ENCODE results near the gene AQP2.
A peak's percentile ranks its signal among the peaks of the same experiment; 100 is the strongest.

AQP2 gene

DNA sequence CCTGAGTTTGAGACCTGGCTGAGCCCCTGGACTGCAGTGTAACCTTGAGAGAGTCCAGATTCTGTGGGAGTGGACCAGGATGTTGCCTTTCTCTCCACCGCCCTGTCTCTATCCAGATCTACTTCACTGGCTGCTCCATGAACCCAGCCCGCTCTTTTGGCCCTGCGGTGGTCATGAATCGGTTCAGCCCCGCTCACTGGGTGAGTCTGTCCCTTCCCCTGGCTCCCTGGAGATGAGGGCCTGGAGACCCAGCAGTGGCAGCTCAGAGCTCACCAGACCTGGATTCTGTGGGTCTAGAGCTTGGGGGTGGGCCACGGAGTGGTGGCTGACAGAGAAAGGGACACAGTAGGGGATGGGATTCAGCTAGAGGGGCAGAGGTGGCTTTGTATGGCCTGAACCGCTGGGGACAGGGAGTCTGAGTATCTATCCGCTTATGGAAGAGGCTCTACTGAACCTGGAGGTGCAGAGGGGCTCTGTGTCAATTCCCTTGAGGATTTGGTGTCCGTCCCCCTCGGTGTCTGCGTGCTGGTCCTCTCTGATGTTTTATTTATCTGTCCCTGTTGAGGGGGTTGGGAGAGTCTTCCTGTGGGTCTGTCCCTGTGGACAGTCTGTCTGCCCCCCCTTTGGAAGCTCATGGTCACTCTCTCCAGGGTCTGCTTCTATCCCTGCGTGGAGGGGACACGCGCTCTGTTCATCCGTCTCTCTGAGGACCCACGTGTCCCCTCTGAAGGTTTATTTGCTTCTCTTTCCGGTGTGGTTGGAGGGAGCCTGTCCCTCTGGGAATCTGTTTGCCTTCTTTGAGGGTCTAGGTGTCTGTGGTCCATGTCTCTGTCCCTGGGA lies 13.7 kb downstream of the AQP2 start:
- no peaks in the 10 kb centered on the region for H3K79me2 ChIP-seq (ENCODE audit: insufficient read depth, low read depth)
- no peaks in the 10 kb centered on the region for H3K36me3 ChIP-seq (ENCODE audit: insufficient read depth)
- peaks cover 7% of the 10 kb centered on the region for H3K4me1 ChIP-seq (ENCODE audit: low read depth, poor library complexity, severe bottlenecking)
- no peak overlapping the region for H2AFZ ChIP-seq (ENCODE audit: low read depth)
- H3K27ac ChIP-seq, result no peak overlapping the region
- H3K27me3 ChIP-seq (ENCODE audit: insufficient read depth, low read depth), result peaks cover 67% of the 10 kb centered on the region
- H3K4me3 ChIP-seq (IDR thresholded peaks at IDR 0.05; ENCODE audit: insufficient read depth, low read depth, low read length), result no peak overlapping the region
- no peak overlapping the region for H3K9ac ChIP-seq
- no peaks in the 10 kb centered on the region for H4K20me1 ChIP-seq (ENCODE audit: insufficient read depth)
- TF ChIP-seq, protein P1, sequence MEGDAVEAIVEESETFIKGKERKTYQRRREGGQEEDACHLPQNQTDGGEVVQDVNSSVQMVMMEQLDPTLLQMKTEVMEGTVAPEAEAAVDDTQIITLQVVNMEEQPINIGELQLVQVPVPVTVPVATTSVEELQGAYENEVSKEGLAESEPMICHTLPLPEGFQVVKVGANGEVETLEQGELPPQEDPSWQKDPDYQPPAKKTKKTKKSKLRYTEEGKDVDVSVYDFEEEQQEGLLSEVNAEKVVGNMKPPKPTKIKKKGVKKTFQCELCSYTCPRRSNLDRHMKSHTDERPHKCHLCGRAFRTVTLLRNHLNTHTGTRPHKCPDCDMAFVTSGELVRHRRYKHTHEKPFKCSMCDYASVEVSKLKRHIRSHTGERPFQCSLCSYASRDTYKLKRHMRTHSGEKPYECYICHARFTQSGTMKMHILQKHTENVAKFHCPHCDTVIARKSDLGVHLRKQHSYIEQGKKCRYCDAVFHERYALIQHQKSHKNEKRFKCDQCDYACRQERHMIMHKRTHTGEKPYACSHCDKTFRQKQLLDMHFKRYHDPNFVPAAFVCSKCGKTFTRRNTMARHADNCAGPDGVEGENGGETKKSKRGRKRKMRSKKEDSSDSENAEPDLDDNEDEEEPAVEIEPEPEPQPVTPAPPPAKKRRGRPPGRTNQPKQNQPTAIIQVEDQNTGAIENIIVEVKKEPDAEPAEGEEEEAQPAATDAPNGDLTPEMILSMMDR (conservative IDR thresholded peaks at IDR 0.05; ENCODE audit: low read depth, low read length), result no peak
- no peak overlapping the region for H3K4me2 ChIP-seq

DNA sequence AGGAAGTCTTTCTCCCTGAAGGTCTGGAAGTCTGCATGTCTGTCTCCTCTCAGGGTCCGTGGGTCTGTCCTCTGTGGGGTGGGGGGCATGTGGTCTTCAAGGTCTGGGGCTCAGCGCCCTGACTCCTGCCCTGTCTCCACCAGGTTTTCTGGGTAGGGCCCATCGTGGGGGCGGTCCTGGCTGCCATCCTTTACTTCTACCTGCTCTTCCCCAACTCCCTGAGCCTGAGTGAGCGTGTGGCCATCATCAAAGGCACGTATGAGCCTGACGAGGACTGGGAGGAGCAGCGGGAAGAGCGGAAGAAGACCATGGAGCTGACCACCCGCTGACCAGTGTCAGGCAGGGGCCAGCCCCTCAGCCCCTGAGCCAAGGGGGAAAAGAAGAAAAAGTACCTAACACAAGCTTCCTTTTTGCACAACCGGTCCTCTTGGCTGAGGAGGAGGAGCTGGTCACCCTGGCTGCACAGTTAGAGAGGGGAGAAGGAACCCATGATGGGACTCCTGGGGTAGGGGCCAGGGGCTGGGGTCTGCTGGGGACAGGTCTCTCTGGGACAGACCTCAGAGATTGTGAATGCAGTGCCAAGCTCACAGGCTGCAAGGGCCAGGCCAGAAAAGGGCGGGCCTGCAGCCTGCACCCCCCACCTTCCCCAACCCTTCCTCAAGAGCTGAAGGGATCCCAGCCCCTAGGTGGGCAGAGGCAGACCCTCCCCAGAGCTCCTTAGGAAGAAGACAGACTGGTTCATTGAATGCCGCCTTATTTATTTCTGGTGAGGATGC lies 14.5 kb downstream of the AQP2 start:
- H3K79me2 ChIP-seq (ENCODE audit: insufficient read depth, low read depth), result no peaks in the 10 kb centered on the region
- TF ChIP-seq, protein P1 (conservative IDR thresholded peaks at IDR 0.05; ENCODE audit: low read depth, low read length), result no peak
- H3K4me2 ChIP-seq, result no peak overlapping the region
- no peak overlapping the region for H3K27ac ChIP-seq
- no peak overlapping the region for H3K4me3 ChIP-seq (IDR thresholded peaks at IDR 0.05; ENCODE audit: insufficient read depth, low read depth, low read length)
- no peaks in the 10 kb centered on the region for H3K36me3 ChIP-seq (ENCODE audit: insufficient read depth)
- no peak overlapping the region for H3K9ac ChIP-seq
- no peak overlapping the region for H2AFZ ChIP-seq (ENCODE audit: low read depth)
- peaks cover 67% of the 10 kb centered on the region for H3K27me3 ChIP-seq (ENCODE audit: insufficient read depth, low read depth)
- H3K4me1 ChIP-seq (ENCODE audit: low read depth, poor library complexity, severe bottlenecking), result peaks cover 7% of the 10 kb centered on the region
- H4K20me1 ChIP-seq (ENCODE audit: insufficient read depth), result no peaks in the 10 kb centered on the region

DNA sequence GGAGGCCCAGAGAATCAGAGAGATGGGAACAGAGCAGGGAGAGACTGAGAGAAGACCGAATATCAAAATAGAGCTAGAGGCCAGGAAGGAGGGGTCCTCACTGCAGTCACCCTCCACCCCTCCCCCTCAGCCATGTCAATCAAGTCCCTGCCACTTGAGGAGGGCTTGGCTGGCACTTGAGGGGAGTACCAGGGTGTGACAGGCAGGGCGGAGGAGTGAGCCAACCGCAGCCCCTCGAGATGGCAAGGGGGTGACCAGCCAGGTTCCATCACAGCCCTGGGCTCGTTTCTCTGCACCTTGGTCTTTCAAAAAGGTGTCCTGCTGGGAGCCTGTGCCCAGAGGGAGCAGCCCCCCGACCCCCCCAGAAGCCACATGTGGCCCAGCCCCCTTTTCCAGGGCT lies 15.3 kb downstream of the AQP2 start:
- no peaks in the 10 kb centered on the region for H4K20me1 ChIP-seq (ENCODE audit: insufficient read depth)
- H3K27ac ChIP-seq, result no peak overlapping the region
- peaks cover 69% of the 10 kb centered on the region for H3K27me3 ChIP-seq (ENCODE audit: insufficient read depth, low read depth)
- TF ChIP-seq, protein P1 (conservative IDR thresholded peaks at IDR 0.05; ENCODE audit: low read depth, low read length), result no peak
- no peak overlapping the region for H3K9ac ChIP-seq
- peaks cover 7% of the 10 kb centered on the region for H3K4me1 ChIP-seq (ENCODE audit: low read depth, poor library complexity, severe bottlenecking)
- H3K4me3 ChIP-seq (IDR thresholded peaks at IDR 0.05; ENCODE audit: insufficient read depth, low read depth, low read length), result no peak overlapping the region
- H3K79me2 ChIP-seq (ENCODE audit: insufficient read depth, low read depth), result no peaks in the 10 kb centered on the region
- H3K4me2 ChIP-seq, result no peak overlapping the region
- H3K36me3 ChIP-seq (ENCODE audit: insufficient read depth), result no peaks in the 10 kb centered on the region
- H2AFZ ChIP-seq (ENCODE audit: low read depth), result no peak overlapping the region

DNA sequence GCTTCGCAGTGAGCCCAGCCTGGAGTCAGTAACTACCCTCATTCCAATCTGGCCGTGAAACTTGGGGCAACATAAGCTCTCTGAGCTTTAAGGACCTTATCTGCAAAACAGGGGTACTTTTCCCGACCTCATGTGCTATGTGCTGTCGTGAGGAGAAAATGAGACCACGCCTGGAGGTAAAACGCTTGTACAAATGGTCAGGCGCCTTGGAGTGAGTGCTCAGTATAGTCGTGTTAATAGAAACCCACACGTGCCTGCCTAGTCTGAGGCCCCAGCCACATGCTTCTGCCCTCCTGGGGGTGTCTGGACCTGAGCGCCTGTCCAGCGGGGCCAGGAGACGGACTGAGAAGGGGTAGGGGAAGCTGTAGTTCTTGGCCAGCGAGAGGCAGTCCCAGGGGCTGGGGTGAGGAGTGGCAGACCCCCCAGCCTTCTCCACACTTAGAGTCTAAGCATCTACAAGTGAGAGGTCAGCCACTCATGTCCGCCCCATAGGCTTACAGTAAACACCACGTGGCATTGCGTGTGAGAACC lies 16.0 kb downstream of the AQP2 start:
- H2AFZ ChIP-seq (ENCODE audit: low read depth), result peak overlapping the region; percentile 100
- H3K27ac ChIP-seq, result no peak overlapping the region
- TF ChIP-seq, protein P1 (conservative IDR thresholded peaks at IDR 0.05; ENCODE audit: low read depth, low read length), result no peak
- no peak overlapping the region for H3K4me3 ChIP-seq (IDR thresholded peaks at IDR 0.05; ENCODE audit: insufficient read depth, low read depth, low read length)
- H4K20me1 ChIP-seq (ENCODE audit: insufficient read depth), result no peaks in the 10 kb centered on the region
- peaks cover 76% of the 10 kb centered on the region for H3K27me3 ChIP-seq (ENCODE audit: insufficient read depth, low read depth)
- H3K4me2 ChIP-seq, result peak overlapping the region; percentile 97
- 0 out of 2 replicates have a peak overlapping the region, but pooled peaks have one; percentile 68 for H3K9ac ChIP-seq
- H3K79me2 ChIP-seq (ENCODE audit: insufficient read depth, low read depth), result no peaks in the 10 kb centered on the region
- H3K36me3 ChIP-seq (ENCODE audit: insufficient read depth), result no peaks in the 10 kb centered on the region
- peaks cover 7% of the 10 kb centered on the region for H3K4me1 ChIP-seq (ENCODE audit: low read depth, poor library complexity, severe bottlenecking)
